K562 (cell line): ENCODE results near the gene MAMDC4. TPM values are rescaled to one million over a fixed set of nuclear protein-coding genes. Genes with fewer than 3 reads are reported as not detected.

Source experiments
- ATAC-seq: fragments of 200-7000 bp; cut with Tn5 transposase; 3 replicates; pipeline ENCODE4 v1.9.1; 2020; ENCODE audit warnings: moderate library complexity
- BruUV-seq: library from RNA; stranded (reverse); fragments of 400-500 nt; replicated peaks from 2 replicates; lab custom pipeline; 2021; lab: Mats Ljungman, UMichigan
- CTCF ChIA-PET: fragments of 300-600 bp; formaldehyde crosslinking; extraction: SDS; loops from one replicate; lab custom pipeline; 2021; ENCODE audit warnings: low intra/inter-chr PET ratio; lab: Yijun Ruan, JAX
- POLR2A ChIA-PET: fragments of 300-600, 350-650 bp; sonication (Branson Sonifier 250); formaldehyde crosslinking; extraction: SDS; loops from one replicate; lab custom pipeline; 2021; ENCODE audit warnings: antibody characterized with exemption, inconsistent platforms; lab: Yijun Ruan, JAX
- DNase-seq, 4 experiments: peaks; one replicate each; pipeline versions ENCODE4 v3.0.0 to v3.0.0-alpha.2; 2011 to 2018; ENCODE audit warnings: low spot score in 3 of 4, mixed read lengths in 3 of 4; ENCODE audit errors: extremely low read depth in 1 of 4
- FAIRE-seq: peaks from 2 replicates; lab custom pipeline; 2011; peaks lifted over from hg19 to GRCh38; lab: Jason Lieb, UNC
- H2AFZ ChIP-seq: 2 replicates; pipeline ENCODE4 v1.6.0; 2011; ENCODE audit warnings: low read depth, low read length, control low read depth, inconsistent platforms
- H3K27ac ChIP-seq: fragments of 200-600 bp; 3 replicates; pipeline ENCODE4 v1.8.0; 2011; ENCODE audit warnings: low read depth, mild to moderate bottlenecking, control low read depth, inconsistent platforms, low read length, moderate library complexity, mixed read lengths; ENCODE audit errors: extremely low read depth
- H3K27me3 ChIP-seq, 2 experiments: fragments of 300-600 bp in 1 of 2; 2 replicates in 1 of 2; 3 replicates in 1 of 2; pipeline versions ENCODE4 v1.6.0 to v1.8.0; 2011; ENCODE audit warnings: inconsistent platforms in 2 of 2, low read length in 2 of 2, mild to moderate bottlenecking in 1 of 2, mixed read lengths in 1 of 2, moderate library complexity in 1 of 2; ENCODE audit not compliant: control insufficient read depth in 2 of 2, insufficient read depth in 2 of 2
- H3K36me3 ChIP-seq: fragments of 300-600 bp; 3 replicates; pipeline ENCODE4 v1.8.0; 2011; ENCODE audit warnings: mild to moderate bottlenecking, low read length, inconsistent platforms; ENCODE audit not compliant: control insufficient read depth, insufficient read depth
- H3K4me1 ChIP-seq, 2 experiments: fragments of 200-600 bp in 1 of 2; replicated peaks in 1 of 2; 2 replicates in 1 of 2; 3 replicates in 1 of 2; pipeline versions ENCODE4 v1.5.1 to v1.8.0; 2011; ENCODE audit warnings: inconsistent platforms in 2 of 2, low read length in 2 of 2, mild to moderate bottlenecking in 1 of 2, mixed read lengths in 1 of 2, moderate library complexity in 1 of 2; ENCODE audit not compliant: control insufficient read depth in 2 of 2, insufficient read depth in 2 of 2
- H3K4me2 ChIP-seq: 2 replicates; pipeline ENCODE4 v1.6.1; 2011; ENCODE audit warnings: low read length, control low read depth, inconsistent platforms, mixed read lengths; ENCODE audit not compliant: insufficient read depth
- H3K4me3 ChIP-seq: fragments of 200-600 bp; sonication (generic), shearing (Covaris generic); 2 replicates; pipeline ENCODE4 v1.5.1; 2016; ENCODE audit warnings: control low read depth, inconsistent platforms
- H3K79me2 ChIP-seq: fragments of 200-600 bp; 3 replicates; pipeline ENCODE4 v1.8.0; 2011; ENCODE audit warnings: low read length, inconsistent platforms; ENCODE audit not compliant: control insufficient read depth, insufficient read depth
- H3K9ac ChIP-seq, 2 experiments: 2 replicates each; pipeline versions ENCODE4 v1.6.0 to v1.6.1; 2011; ENCODE audit warnings: low read depth in 2 of 2, low read length in 2 of 2, control low read depth in 1 of 2, inconsistent platforms in 1 of 2, mild to moderate bottlenecking in 1 of 2, mixed read lengths in 1 of 2; ENCODE audit not compliant: insufficient read depth in 1 of 2
- H3K9me1 ChIP-seq: one replicate; pipeline ENCODE4 v1.6.0; 2011; ENCODE audit warnings: inconsistent platforms, mild to moderate bottlenecking, low read length, moderate library complexity; ENCODE audit not compliant: control insufficient read depth, insufficient read depth
- H3K9me3 ChIP-seq: replicated peaks from 2 replicates; pipeline ENCODE4 v1.5.1; 2011; ENCODE audit warnings: low read depth, low read length, inconsistent platforms; ENCODE audit not compliant: control insufficient read depth, insufficient read depth
- H4K20me1 ChIP-seq: replicated peaks from 2 replicates; pipeline ENCODE4 v1.6.1; 2011; ENCODE audit warnings: low read length, inconsistent platforms, mixed read lengths; ENCODE audit not compliant: control insufficient read depth, insufficient read depth
- DIDO1 ChIP-seq: fragments of 450-650 bp; IDR thresholded peaks from 2 replicates; pipeline ENCODE4 v1.6.1; 2016; ENCODE audit warnings: low read depth, missing biosample characterization, missing genetic modification characterization
- HNRNPL ChIP-seq: fragments of 200-400 bp; formaldehyde crosslinking; IDR thresholded peaks from 2 replicates; pipeline ENCODE4 v1.6.1; 2017; ENCODE audit warnings: low read depth, mild to moderate bottlenecking, low read length
- ILK ChIP-seq: fragments of 450-650 bp; IDR thresholded peaks from 2 replicates; pipeline ENCODE4 v1.6.1; 2016; ENCODE audit warnings: missing genetic modification characterization, low read depth, mild to moderate bottlenecking, missing compliant biosample characterization, moderate library complexity, borderline replicate concordance
- KDM1A ChIP-seq, 2 experiments: fragments of 450-650 bp; IDR thresholded peaks; 2 replicates each; pipeline ENCODE4 v1.6.1; 2016; ENCODE audit warnings: mild to moderate bottlenecking in 2 of 2
- KHSRP ChIP-seq: fragments of 450-650 bp; IDR thresholded peaks from 2 replicates; pipeline ENCODE4 v1.6.1; 2017
- NR1H2 ChIP-seq: sonication (generic); formaldehyde crosslinking; IDR thresholded peaks from 2 replicates; pipeline ENCODE4 v1.4.0; 2020; ENCODE audit warnings: mild to moderate bottlenecking, missing genetic modification reagents
- PCBP1 ChIP-seq: fragments of 200-400 bp; formaldehyde crosslinking; IDR thresholded peaks from 2 replicates; pipeline ENCODE4 v1.6.1; 2018; ENCODE audit warnings: mild to moderate bottlenecking, low read depth, low read length; ENCODE audit not compliant: poor library complexity, severe bottlenecking
- PHB ChIP-seq: fragments of 250-450 bp; sonication (Bioruptor Pico); IDR thresholded peaks from 2 replicates; pipeline ENCODE4 v1.5.0; 2021
- PRPF4 ChIP-seq: fragments of 200-400 bp; formaldehyde crosslinking; IDR thresholded peaks from one replicate; pipeline ENCODE4 v1.6.1; 2017; ENCODE audit warnings: low read length, low read depth, mild to moderate bottlenecking; ENCODE audit not compliant: insufficient read depth, poor library complexity, severe bottlenecking
- RBFOX2 ChIP-seq: fragments of 200-400 bp; formaldehyde crosslinking; IDR thresholded peaks from 2 replicates; pipeline ENCODE4 v1.6.1; 2017; ENCODE audit warnings: low read depth, mild to moderate bottlenecking, low read length, moderate library complexity
- RBM22 ChIP-seq: fragments of 200-400 bp; formaldehyde crosslinking; IDR thresholded peaks from 2 replicates; pipeline ENCODE4 v1.6.1; 2018; ENCODE audit warnings: low read length, low read depth; ENCODE audit not compliant: poor library complexity, severe bottlenecking
- STAT5B ChIP-seq: fragments of 250-450 bp; sonication (Bioruptor Pico); IDR thresholded peaks from 2 replicates; pipeline ENCODE4 v1.8.0; 2021; ENCODE audit warnings: mild to moderate bottlenecking, inconsistent platforms
- ZNF217 ChIP-seq: sonication (generic); formaldehyde crosslinking; IDR thresholded peaks from 2 replicates; pipeline ENCODE4 v1.8.0; 2022; ENCODE audit warnings: mild to moderate bottlenecking, missing genetic modification reagents
- ZNF282 ChIP-seq: sonication (generic); formaldehyde crosslinking; IDR thresholded peaks from 2 replicates; pipeline ENCODE4 v1.8.1; 2023; ENCODE audit warnings: missing genetic modification reagents
- ZNF75A ChIP-seq: fragments of 450-650 bp; formaldehyde crosslinking; IDR thresholded peaks from 2 replicates; pipeline ENCODE4 v1.4.0; 2020; ENCODE audit warnings: mild to moderate bottlenecking
- WGBS: fragments of 100-300 bp; shearing (Covaris generic); methylation state at CpG from one replicate; pipeline ENCODE4 v1.1.6; 2016; ENCODE audit warnings: low coverage, mixed read lengths; ENCODE audit not compliant: insufficient coverage; ENCODE audit errors: missing lambda C conversion rate; 5-methylcytosine and 5-hydroxymethylcytosine counted together
- in situ Hi-C: fragments of 300-500 bp; cut with MboI; formaldehyde crosslinking; loops from 4 replicates; pipeline ENCODE4 v1.15.0; 2018; ENCODE audit warnings: inconsistent platforms, mixed read lengths
- intact Hi-C: fragments of 100-400 bp; cut with micrococcal nuclease; formaldehyde crosslinking; loops from 2 replicates; pipeline ENCODE4 v1.14.2; 2022
- polyA plus RNA-seq, 8 experiments: library from polyadenylated mRNA; depleted of rRNA in 4 of 8; stranded (reverse) in 5 of 8; unstranded in 3 of 8; fragments of >200 nt; fragmentation: Nextera tagmentation in 2 of 8; fragmentation: Illumina TruSeq in 1 of 8; extraction: Ambion mirVana in 2 of 8; extraction: Trizol in 1 of 8; gene quantifications; 2 replicates each; pipeline versions ENCODE4 v1.2.1 to v1.2.3, GENCODE V29; 2011 to 2014; ENCODE audit warnings: inconsistent platforms in 1 of 8, missing spikeins in 1 of 8
- total RNA-seq, 7 experiments: library from RNA; depleted of rRNA in 6 of 7; stranded (reverse); fragments of >200 nt in 6 of 7; fragmentation: Illumina TruSeq in 2 of 7; extraction: Trizol in 2 of 7; gene quantifications; 2 replicates each; pipeline versions ENCODE4 v1.2.1 to v1.2.3, GENCODE V29; 2011 to 2021; ENCODE audit warnings: low replicate concordance in 1 of 7
- TF ChIP-seq, protein P1 (sequence below): sonication (generic); formaldehyde crosslinking; IDR thresholded peaks from 2 replicates; pipeline ENCODE4 v1.8.1; 2022; ENCODE audit warnings: missing genetic modification reagents
- TF ChIP-seq, protein P2 (sequence below): sonication (generic); formaldehyde crosslinking; IDR thresholded peaks from 2 replicates; pipeline ENCODE4 v1.8.0; 2022; ENCODE audit warnings: mild to moderate bottlenecking, low read depth, missing genetic modification reagents
- TF ChIP-seq, protein P3 (sequence below): sonication (generic); formaldehyde crosslinking; IDR thresholded peaks from 2 replicates; pipeline ENCODE4 v1.8.1; 2023; ENCODE audit warnings: mild to moderate bottlenecking, missing genetic modification reagents

MAMDC4 gene
- total and polyA plus RNA-seq, 9 of the 15 experiments (the other 6 are each of a cell fraction or from before 2014, with no cell fraction given): 0.03 to 10.8 (median 1.5) TPM

DNA sequence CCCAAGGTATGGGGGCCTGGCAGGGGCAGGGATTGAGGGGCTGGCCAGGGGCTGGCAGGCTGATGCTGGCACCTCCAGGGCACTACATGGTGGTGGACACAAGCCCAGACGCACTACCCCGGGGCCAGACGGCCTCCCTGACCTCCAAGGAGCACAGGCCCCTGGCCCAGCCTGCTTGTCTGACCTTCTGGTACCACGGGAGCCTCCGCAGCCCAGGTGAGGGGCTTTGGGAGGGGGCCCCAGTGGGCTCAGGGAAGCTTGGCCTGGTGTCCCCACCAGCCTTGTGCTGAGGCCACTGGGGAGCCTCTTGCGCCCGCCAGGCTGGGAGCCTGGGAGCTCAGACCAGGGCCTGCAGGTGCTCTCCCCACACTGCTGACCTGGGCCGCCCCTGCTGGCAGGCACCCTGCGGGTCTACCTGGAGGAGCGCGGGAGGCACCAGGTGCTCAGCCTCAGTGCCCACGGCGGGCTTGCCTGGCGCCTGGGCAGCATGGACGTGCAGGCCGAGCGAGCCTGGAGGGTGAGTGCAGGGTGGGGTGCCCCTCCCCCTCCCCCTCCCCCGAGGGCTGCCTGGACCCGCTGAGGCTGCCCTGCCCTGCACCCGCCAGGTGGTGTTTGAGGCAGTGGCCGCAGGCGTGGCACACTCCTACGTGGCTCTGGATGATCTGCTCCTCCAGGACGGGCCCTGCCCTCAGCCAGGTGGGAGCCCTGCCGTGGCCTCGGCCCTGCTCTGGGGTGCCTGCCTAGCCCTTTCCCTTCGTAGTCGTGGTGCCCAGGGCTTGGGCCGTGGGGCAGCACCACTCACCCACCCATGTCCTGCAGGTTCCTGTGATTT lies 5.7 kb downstream of the MAMDC4 start:
- in situ Hi-C loops (no loop called here), intact Hi-C loops (no loop called here)
- Histone ChIP-seq H3K4me2 (no peak overlapping the region), H2AFZ (no peak overlapping the region), H3K36me3 (peaks cover 36% of the 10 kb centered on the region; the same call in 1 of the 3 replicates), H3K79me2 (no peaks in the 10 kb centered on the region), H3K4me3 (no peak overlapping the region), H3K9ac (no peak overlapping the region), H3K9me1 (no peaks in the 10 kb centered on the region), H3K27ac (no peak overlapping the region), H4K20me1 (peaks cover 10% of the 10 kb centered on the region; the same call in 1 of the 2 replicates), H3K27me3 (no peaks in the 10 kb centered on the region), H3K4me1 (peaks cover 0 to 82% of the 10 kb centered on the region in 2 experiments; a peak in 2 of 5 replicates), H3K9me3 (no peaks in the 10 kb centered on the region)
- BruUV-seq: no TSS peak
- DNase-seq (no peak), ATAC-seq (no peak), FAIRE-seq (no peak)
- ChIA-PET CTCF (no interaction called here), POLR2A (interaction anchor here (1.7 to 1.9 kb wide), 2 partner anchors 10 to 24 kb away, joined by 4 to 8 read pairs; no protein-coding TSS in a partner anchor)
- 86% methylated on average over 17 of the region's 29 CpGs for WGBS
- TF ChIP-seq HNRNPL: peak; percentile 86
- TF ChIP-seq STAT5B (CRISPR knock-in tag): no peak
- peak in 1 of 2 experiments; percentile 89; a peak in 1 of 4 replicates for TF ChIP-seq KDM1A (IDR thresholded peaks at IDR 0.05)
- TF ChIP-seq, protein P1, sequence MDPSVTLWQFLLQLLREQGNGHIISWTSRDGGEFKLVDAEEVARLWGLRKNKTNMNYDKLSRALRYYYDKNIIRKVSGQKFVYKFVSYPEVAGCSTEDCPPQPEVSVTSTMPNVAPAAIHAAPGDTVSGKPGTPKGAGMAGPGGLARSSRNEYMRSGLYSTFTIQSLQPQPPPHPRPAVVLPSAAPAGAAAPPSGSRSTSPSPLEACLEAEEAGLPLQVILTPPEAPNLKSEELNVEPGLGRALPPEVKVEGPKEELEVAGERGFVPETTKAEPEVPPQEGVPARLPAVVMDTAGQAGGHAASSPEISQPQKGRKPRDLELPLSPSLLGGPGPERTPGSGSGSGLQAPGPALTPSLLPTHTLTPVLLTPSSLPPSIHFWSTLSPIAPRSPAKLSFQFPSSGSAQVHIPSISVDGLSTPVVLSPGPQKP (CRISPR knock-in tag): no peak
- no peak for TF ChIP-seq ILK (tag)
- TF ChIP-seq PRPF4: peak; percentile 36
- TF ChIP-seq, protein P2, sequence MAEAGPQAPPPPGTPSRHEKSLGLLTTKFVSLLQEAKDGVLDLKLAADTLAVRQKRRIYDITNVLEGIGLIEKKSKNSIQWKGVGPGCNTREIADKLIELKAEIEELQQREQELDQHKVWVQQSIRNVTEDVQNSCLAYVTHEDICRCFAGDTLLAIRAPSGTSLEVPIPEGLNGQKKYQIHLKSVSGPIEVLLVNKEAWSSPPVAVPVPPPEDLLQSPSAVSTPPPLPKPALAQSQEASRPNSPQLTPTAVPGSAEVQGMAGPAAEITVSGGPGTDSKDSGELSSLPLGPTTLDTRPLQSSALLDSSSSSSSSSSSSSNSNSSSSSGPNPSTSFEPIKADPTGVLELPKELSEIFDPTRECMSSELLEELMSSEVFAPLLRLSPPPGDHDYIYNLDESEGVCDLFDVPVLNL (CRISPR knock-in tag): no peak
- no peak for TF ChIP-seq ZNF282 (CRISPR knock-in tag)
- TF ChIP-seq, protein P3, sequence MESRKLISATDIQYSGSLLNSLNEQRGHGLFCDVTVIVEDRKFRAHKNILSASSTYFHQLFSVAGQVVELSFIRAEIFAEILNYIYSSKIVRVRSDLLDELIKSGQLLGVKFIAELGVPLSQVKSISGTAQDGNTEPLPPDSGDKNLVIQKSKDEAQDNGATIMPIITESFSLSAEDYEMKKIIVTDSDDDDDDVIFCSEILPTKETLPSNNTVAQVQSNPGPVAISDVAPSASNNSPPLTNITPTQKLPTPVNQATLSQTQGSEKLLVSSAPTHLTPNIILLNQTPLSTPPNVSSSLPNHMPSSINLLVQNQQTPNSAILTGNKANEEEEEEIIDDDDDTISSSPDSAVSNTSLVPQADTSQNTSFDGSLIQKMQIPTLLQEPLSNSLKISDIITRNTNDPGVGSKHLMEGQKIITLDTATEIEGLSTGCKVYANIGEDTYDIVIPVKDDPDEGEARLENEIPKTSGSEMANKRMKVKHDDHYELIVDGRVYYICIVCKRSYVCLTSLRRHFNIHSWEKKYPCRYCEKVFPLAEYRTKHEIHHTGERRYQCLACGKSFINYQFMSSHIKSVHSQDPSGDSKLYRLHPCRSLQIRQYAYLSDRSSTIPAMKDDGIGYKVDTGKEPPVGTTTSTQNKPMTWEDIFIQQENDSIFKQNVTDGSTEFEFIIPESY (CRISPR knock-in tag): peak; percentile 75; the same call in 1 of the 2 replicates
- no peak for TF ChIP-seq NR1H2 (CRISPR knock-in tag)
- TF ChIP-seq DIDO1 (tag): no peak
- TF ChIP-seq PCBP1: peak; percentile 69
- peak; percentile 9 for TF ChIP-seq RBM22
- TF ChIP-seq ZNF217: no peak
- TF ChIP-seq PHB (CRISPR knock-in tag): no peak
- TF ChIP-seq ZNF75A (CRISPR knock-in tag): no peak
- TF ChIP-seq RBFOX2: peak; percentile 42
- TF ChIP-seq KHSRP: no peak
